Duodenal mucosa (tissue), 2 donors: Measurements from ENCODE around the gene WBP1L.
A peak's percentile ranks its signal among the peaks of the same experiment; 100 is the strongest.
"Not testable (repeated sequence)": the region's sequence is repeated elsewhere in the genome, so short reads cannot be mapped to it uniquely, and the experiment has no call there.

ENCODE experiments used
- H3K27ac ChIP-seq: one replicate; pipeline ENCODE4 v1.7.0; 2013; ENCODE audit warnings: low read depth, low read length
- H3K27me3 ChIP-seq, 2 donors: one replicate each; pipeline ENCODE4 v1.7.0; 2013; ENCODE audit warnings: low read length in 2 of 2, control low read depth in 1 of 2; ENCODE audit not compliant: insufficient read depth in 2 of 2, control insufficient read depth in 1 of 2
- H3K36me3 ChIP-seq, 2 donors: one replicate each; pipeline ENCODE4 v1.7.0; 2013; ENCODE audit warnings: low read length in 2 of 2, control low read depth in 1 of 2; ENCODE audit not compliant: insufficient read depth in 2 of 2, control insufficient read depth in 1 of 2
- H3K4me1 ChIP-seq, 2 donors: one replicate each; pipeline ENCODE4 v1.7.0; 2013; ENCODE audit warnings: low read length in 2 of 2, control low read depth in 1 of 2; ENCODE audit not compliant: insufficient read depth in 2 of 2, control insufficient read depth in 1 of 2
- H3K4me3 ChIP-seq, 2 donors: one replicate each; pipeline ENCODE4 v1.7.0; 2013; ENCODE audit warnings: low read length in 2 of 2, low read depth in 1 of 2
- H3K9ac ChIP-seq, 2 donors: one replicate each; pipeline ENCODE4 v1.7.0; 2013; ENCODE audit warnings: low read length in 2 of 2, low read depth in 1 of 2
- H3K9me3 ChIP-seq, 2 donors: one replicate each; pipeline ENCODE4 v1.7.0; 2013; ENCODE audit warnings: low read length in 2 of 2, control low read depth in 1 of 2; ENCODE audit not compliant: control insufficient read depth in 1 of 2

The WBP1L gene

DNA sequence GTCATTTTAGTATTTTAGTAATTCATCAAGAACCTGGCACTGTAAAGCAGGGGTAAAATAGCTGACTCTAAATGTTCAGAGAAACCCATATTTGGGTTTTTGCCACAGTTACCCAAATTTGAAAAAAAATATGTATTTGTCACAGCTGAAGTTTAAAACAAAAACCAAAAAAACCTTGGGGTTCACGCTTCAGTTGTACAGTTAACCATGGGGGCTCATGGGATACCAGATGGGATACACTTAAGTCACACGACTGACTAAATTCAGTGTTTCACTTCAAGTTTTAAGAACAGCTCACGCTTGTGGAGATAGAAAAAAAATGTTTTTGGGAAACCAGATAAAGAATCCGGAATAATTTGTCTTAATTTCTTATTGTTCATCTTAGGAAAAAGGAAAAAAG, 31.7 kb upstream of the WBP1L start:
- Histone ChIP-seq H3K9ac (no peak overlapping the region), H3K27ac (no peak overlapping the region), H3K36me3 (no peaks in the 10 kb centered on the region), H3K27me3 (no peaks in the 10 kb centered on the region), H3K4me1 (peaks cover 6 to 26% of the 10 kb centered on the region in 2 donors), H3K4me3 (no peak overlapping the region), H3K9me3 (no peaks in the 10 kb centered on the region)

DNA sequence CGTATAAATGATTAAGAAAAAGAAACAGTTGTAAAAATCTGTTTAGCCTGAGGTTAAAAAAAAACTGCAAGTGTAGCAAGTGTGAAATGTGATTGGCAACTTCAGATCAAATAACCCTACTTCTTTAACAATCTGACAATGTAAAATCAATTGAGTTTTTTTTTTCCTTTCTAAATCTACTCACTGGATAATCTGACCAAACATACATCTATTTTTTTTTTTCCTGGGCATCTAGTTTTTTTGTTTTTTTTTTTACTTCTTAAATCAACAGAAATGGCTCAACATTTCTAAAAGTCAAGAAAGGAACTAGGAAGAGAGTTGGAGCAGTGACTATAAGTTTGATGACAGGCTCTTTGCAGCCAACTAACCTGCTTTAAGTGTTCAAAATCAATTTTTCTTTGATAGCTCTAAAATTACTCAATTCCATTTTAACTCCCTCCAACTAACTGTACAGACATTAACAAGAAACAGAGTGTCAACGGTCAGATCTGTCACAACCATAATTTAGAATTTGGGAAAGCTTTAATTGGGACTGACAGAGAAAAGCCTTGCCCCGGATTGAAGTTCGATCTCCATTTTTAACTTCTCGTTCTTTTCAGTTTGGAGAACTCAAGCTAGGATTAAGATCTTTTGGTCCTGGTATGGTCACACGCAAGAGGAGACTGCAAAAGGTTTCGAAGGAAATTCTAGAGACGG, 30.8 kb upstream of the WBP1L start:
- Histone ChIP-seq H3K27ac (no peak overlapping the region), H3K9me3 (no peaks in the 10 kb centered on the region), H3K4me1 (peaks cover 6 to 29% of the 10 kb centered on the region in 2 donors), H3K36me3 (peaks cover 0 to 3% of the 10 kb centered on the region in 2 donors), H3K27me3 (no peaks in the 10 kb centered on the region), H3K4me3 (peak overlapping the region; percentile 92), H3K9ac (peak overlapping the region; percentile 73 to 79)

DNA sequence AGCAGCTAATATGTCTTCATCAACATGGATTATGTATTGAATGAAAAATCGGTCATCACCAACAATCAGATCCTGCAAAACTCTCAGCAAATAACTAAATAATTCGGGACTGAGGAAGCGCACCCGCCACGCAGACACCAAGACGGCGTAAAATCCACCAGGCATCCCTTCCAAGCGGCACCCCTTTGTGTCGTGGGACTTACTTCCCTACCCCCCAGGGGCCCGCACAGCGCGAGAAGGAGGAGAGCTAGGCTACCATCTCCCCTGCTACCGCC, 30.3 kb upstream of the WBP1L start:
- Histone ChIP-seq H3K4me3 (peak overlapping the region; percentile 92), H3K4me1 (peaks cover 6 to 34% of the 10 kb centered on the region in 2 donors), H3K9me3 (no peaks in the 10 kb centered on the region), H3K36me3 (peaks cover 0 to 3% of the 10 kb centered on the region in 2 donors), H3K27me3 (no peaks in the 10 kb centered on the region), H3K27ac (peak overlapping the region; percentile 73), H3K9ac (peak overlapping the region; percentile 73 to 79)

DNA sequence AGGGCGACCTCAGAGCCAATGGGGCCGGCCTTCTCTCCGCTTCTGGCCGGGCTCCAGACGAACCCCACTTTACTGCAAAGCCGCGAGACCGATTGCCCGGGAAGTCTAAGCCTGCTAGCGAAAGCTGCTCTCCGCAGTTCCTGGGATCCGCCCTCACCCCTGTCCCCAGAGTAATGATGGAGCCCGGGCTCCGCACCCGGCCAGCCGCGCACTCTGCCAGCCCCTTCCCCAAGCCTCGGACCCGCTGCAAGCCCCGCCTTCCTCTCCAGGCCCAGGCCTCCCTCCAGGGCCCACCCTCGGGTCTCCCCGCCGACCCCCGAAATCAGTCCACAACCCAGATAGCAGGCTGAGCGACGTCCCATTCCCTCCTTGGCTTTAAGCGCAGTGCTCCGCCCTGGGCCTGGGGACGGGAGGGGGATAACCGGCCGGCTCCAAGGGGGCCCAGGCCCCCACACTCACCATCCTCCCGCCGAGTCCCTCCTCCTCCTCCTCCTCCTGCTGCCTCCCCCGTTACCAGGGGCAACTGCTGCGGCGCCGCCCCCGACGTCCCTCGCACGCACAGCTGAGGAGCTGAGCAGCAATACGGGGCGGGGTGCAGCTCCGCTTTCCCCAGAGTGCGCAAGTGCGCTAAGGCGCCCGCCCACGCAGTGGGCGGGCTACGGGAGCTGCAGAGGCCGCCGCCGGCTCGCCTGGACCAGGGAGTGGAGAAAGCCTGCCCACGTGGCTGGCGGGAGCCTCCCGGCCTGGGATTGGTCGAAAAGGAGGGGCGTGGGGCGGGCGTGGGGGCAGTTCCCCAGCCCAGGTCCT, 29.7 kb upstream of the WBP1L start, which contains the start of gene ARL3:
ARL3 (minus strand) TSS at position 584 of the 807 bp plus-strand sequence; CDS start at position 462, 122 bp downstream.
- Histone ChIP-seq H3K9me3 (no peaks in the 10 kb centered on the region), H3K27ac (peak within 1 kb of the TSS; percentile 73), H3K27me3 (no peaks in the 10 kb centered on the region), H3K36me3 (peaks cover 0 to 3% of the 10 kb centered on the region in 2 donors), H3K9ac (peak within 1 kb of the TSS; percentile 73 to 79), H3K4me1 (peaks cover 6 to 35% of the 10 kb centered on the region in 2 donors), H3K4me3 (peak within 1 kb of the TSS; percentile 92 to 94)

DNA sequence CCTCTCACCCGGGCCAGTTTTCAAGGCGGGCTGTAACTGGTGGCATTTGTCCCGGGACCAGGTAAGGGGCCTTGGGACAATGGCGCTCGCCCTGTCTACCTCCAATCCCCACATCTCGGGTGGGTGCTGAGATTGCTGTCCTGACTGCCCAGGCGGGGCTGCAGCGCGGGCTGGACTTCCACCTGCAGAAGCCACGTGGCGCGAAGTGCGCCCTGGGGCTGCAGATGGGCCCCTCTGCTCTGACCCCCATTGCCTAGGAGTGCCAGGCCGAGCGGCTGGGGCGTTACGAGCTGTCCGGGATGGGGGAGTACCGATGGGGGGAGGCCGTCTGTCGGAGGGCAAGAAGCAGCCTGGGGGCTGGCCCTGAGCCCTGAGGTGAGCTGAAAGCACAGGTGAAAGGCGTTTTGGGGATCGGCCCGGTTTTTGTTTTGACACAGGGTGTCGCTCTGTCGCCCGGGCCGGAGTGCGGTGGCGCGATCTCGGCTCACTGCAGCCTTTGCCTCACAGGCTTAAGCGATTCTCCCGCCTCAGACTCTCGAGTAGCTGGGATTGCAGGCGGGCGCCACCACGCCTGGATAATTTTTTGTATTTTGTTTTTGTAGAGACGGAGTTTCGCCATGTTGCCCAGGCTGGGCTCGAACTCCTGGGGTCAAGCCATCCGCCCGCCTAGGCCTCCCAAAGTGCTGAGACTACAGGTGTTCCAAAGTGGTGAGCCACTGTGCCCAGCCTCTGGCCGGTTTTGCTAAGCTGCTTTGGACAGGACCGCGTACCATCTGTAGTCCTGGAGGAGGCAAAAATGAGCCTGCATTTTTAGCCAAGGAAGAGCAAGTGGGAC, 28.9 kb upstream of the WBP1L start, which contains the start of gene SFXN2:
SFXN2 (plus strand) TSS at position 16 of the 835 bp plus-strand sequence. CDS start 12,001 bp downstream, outside the sequence.
- H3K27ac ChIP-seq: peak within 1 kb of the TSS; percentile 73
- H3K9me3 ChIP-seq: no peaks in the 10 kb centered on the region
- peak within 1 kb of the TSS; percentile 73 to 79 for H3K9ac ChIP-seq
- peaks cover 0 to 3% of the 10 kb centered on the region in 2 donors for H3K36me3 ChIP-seq
- peak within 1 kb of the TSS; percentile 92 to 94 for H3K4me3 ChIP-seq
- peaks cover 6 to 35% of the 10 kb centered on the region in 2 donors for H3K4me1 ChIP-seq
- H3K27me3 ChIP-seq: no peaks in the 10 kb centered on the region

DNA sequence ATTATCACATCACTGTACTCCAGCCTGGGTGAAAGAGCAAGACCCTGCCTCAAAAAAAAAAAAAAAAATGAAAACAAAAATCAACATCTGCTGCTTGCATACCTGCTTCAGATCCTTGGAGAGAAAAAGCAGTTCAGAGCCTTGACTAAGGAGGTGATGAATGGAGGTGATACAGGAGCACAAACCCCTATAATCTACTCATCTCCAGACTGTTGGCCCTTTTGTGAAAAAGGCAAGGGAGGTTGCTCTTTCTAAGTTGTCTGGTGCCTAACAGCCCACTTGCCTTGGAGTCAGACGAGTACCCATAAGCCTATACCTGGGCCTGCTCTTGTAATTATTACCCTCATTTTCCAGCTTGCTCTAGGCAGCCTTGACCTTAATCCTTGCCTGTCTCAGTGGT, 27.9 kb upstream of the WBP1L start:
- no peak overlapping the region for H3K27ac ChIP-seq

DNA sequence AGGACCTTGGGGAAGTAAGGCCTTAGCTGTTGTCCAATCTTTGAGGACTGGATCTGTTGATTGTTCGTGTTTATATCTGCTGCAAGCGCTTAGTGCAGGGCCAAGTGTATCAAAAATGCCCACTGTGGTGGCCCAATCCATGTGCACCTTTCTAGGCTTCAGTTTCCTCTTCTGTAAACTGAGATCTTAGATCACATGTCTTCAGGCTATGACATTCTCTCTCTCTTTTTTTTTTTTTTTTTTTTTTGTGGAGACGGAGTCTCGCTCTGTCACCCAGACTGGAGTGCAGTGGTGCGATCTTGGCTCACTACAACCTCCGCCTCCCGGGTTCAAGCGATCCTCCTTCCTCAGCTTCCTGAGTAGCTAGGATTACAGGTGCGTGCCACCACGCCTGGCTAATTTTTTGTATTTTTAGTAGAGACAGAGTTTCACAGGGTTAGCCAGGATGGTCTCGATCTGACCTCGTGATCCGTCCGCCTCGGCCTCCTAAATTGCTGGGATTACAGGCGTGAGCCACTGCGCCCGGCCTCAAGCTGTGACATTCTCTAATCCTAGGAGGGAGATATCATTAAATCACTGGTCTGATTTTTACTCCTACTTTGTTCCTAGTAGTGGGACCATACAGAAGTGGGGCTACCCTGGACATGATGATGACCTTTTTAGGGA, 26.7 kb upstream of the WBP1L start:
- H3K9ac ChIP-seq, H3K4me3 ChIP-seq, H3K27ac ChIP-seq, H3K9me3 ChIP-seq, H3K27me3 ChIP-seq, H3K36me3 ChIP-seq: not testable (repeated sequence)
- H3K4me1 ChIP-seq: peaks cover 6 to 33% of the 10 kb centered on the region in 2 donors

More for the DNA sequence above, 27.9 kb upstream of the WBP1L start:
- peaks cover 0 to 3% of the 10 kb centered on the region in 2 donors for H3K36me3 ChIP-seq
- H3K27me3 ChIP-seq: no peaks in the 10 kb centered on the region
- H3K4me3 ChIP-seq: no peak overlapping the region
- H3K9ac ChIP-seq: no peak overlapping the region
- peaks cover 6 to 35% of the 10 kb centered on the region in 2 donors for H3K4me1 ChIP-seq
- no peaks in the 10 kb centered on the region for H3K9me3 ChIP-seq

DNA sequence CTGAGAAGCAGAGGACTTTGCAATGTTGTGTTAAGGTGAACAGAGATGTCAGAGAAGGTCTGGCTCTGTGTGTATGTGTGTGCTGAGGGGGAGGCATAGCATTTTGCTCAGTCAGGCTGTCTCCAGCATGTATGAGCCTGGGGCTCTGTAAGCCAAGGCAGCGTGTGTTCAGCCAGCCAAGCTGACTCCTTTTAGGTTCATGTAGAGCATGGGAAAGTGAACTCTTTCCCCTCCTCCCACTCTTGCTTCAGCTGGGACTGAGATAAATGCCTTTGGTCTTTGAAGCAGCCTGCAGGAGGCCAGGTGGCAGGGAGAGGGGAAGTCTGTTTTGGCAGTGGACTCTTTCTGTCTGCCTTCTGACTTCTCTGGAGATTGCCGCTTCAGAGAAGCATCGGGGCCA, 25.5 kb upstream of the WBP1L start:
- no peak overlapping the region for H3K4me3 ChIP-seq
- H3K4me1 ChIP-seq: peaks cover 6 to 21% of the 10 kb centered on the region in 2 donors
- H3K27me3 ChIP-seq: no peaks in the 10 kb centered on the region
- H3K36me3 ChIP-seq: peaks cover 0 to 3% of the 10 kb centered on the region in 2 donors
- no peaks in the 10 kb centered on the region for H3K9me3 ChIP-seq
- peak overlapping the region in 1 of 2 donors; percentile 36 for H3K9ac ChIP-seq
- H3K27ac ChIP-seq: no peak overlapping the region

DNA sequence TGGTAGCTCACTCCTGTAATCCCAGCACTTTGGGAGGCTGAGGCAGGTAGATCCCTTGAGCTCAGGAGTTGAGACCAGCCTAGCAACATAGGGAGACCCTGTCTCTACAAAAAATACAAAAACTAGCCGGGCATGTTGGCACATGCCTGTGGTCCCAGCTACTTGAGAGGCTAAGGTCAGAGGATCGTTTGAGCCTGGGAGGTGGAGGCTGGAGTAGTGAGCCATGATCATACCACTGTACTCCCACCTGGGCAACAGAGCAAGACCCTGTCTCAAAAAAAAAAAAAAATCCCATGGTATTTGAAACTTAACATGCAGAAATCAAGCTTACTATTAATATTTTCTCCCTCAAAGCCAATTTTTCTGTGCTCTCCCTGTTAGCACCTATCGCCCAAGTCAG, 23.4 kb upstream of the WBP1L start:
- Histone ChIP-seq H3K27me3 (no peaks in the 10 kb centered on the region), H3K27ac (no peak overlapping the region), H3K9me3 (no peaks in the 10 kb centered on the region), H3K9ac (no peak overlapping the region), H3K36me3 (peaks cover 0 to 3% of the 10 kb centered on the region in 2 donors), H3K4me1 (peaks cover under 1 to 16% of the 10 kb centered on the region in 2 donors), H3K4me3 (no peak overlapping the region)
